ENCODE data around the gene SYNPO2L.
"Not testable (repeated sequence)": the region's sequence is repeated elsewhere in the genome, so short reads cannot be mapped to it uniquely, and the experiment has no call there.

The SYNPO2L gene

DNA sequence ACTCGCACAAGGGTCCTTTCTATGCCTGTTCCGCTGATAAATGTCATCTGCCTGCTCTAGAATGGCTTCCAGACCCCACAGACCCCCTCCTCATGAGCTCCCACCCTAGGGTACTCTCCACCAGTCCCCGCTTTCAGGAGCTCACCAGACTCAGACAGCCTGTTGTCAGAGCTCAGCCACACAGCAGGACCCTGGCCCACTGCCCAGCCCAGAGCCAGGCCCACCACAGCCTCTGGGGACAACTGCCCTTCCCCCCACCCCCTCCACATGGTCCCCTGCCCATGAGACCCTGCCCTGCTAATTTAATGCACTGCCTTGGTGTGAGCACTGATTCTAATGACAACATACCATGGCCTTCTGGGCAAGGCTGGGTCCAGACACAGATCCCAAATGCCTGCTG is 9.8 kb upstream of the SYNPO2L start:
- not testable (repeated sequence) for H3K27ac ChIP-seq (ENCODE audit: low read depth, low read length); H3K36me3 ChIP-seq (ENCODE audit: control insufficient read depth in 1 of 2, insufficient read depth in 2 of 2, low read length in 2 of 2); H3K4me3 ChIP-seq (ENCODE audit: low read depth in 1 of 2, low read length in 2 of 2); H3K4me1 ChIP-seq (ENCODE audit: control insufficient read depth in 1 of 2, insufficient read depth in 2 of 2, low read length in 2 of 2); H3K9ac ChIP-seq (ENCODE audit: low read depth in 1 of 2, low read length in 2 of 2); H3K9me3 ChIP-seq (ENCODE audit: control insufficient read depth in 1 of 2, low read length in 2 of 2); H3K27me3 ChIP-seq (ENCODE audit: control insufficient read depth in 1 of 2, insufficient read depth in 2 of 2, low read length in 2 of 2)

DNA sequence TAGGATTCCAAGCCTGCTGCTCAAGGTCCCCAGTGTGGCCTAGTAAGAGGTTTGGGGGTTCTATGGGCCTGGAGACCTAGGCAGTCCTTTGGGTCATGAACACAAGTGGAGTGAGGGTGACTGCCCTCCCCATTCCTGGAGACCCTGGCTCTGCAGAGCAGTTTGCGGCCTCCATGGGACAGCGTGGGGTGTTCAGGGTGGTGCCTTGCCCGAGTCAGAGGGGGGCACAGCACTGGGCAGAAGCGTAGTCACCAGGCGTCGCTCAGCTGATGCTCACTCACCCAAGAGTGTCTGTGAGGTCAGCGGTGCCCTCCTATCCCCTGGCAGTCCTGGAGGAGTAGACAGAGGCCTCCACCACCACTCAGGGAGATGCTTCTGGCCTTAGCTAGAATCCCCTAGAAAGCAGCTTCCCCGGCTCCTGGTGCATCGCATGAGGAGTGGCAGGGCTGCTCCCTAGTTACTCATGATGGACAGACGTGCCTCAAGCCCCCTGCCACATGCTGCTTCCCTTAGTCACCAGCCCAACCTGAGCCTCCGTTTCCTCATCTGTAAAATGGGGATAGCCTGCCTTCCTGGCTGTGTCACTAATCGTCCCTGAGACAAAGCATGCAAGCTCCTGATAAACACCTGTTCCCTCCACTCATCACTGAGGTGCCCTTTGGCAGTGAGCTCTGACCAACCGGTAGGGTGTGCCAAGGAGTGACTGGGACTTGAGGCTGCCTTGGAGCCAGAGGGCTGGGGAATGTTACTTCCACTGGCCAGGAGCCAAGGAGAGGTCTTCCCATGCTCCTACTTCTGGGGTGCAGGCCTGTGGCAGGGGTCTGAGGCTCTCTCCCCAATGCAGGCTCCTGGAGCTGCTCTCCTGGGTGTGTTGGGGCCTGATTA is 8.6 kb upstream of the SYNPO2L start:
- H3K9me3 ChIP-seq (ENCODE audit: control insufficient read depth in 1 of 2, low read length in 2 of 2); H3K36me3 ChIP-seq (ENCODE audit: control insufficient read depth in 1 of 2, insufficient read depth in 2 of 2, low read length in 2 of 2): not testable (repeated sequence)

GRCh38 chr10:73663621-73664020 is 7.8 kb upstream of the SYNPO2L start:
- H3K36me3 ChIP-seq (ENCODE audit: control insufficient read depth in 1 of 2, insufficient read depth in 2 of 2, low read length in 2 of 2); H3K4me3 ChIP-seq (ENCODE audit: low read depth in 1 of 2, low read length in 2 of 2); H3K27me3 ChIP-seq (ENCODE audit: control insufficient read depth in 1 of 2, insufficient read depth in 2 of 2, low read length in 2 of 2); H3K4me1 ChIP-seq (ENCODE audit: control insufficient read depth in 1 of 2, insufficient read depth in 2 of 2, low read length in 2 of 2); H3K9ac ChIP-seq (ENCODE audit: low read depth in 1 of 2, low read length in 2 of 2); H3K9me3 ChIP-seq (ENCODE audit: control insufficient read depth in 1 of 2, low read length in 2 of 2); H3K27ac ChIP-seq (ENCODE audit: low read depth, low read length): not testable (repeated sequence)

More for the DNA sequence above, 8.6 kb upstream of the SYNPO2L start:
- H3K27me3 ChIP-seq (ENCODE audit: control insufficient read depth in 1 of 2, insufficient read depth in 2 of 2, low read length in 2 of 2); H3K4me1 ChIP-seq (ENCODE audit: control insufficient read depth in 1 of 2, insufficient read depth in 2 of 2, low read length in 2 of 2); H3K9ac ChIP-seq (ENCODE audit: low read depth in 1 of 2, low read length in 2 of 2); H3K27ac ChIP-seq (ENCODE audit: low read depth, low read length); H3K4me3 ChIP-seq (ENCODE audit: low read depth in 1 of 2, low read length in 2 of 2): not testable (repeated sequence)

DNA sequence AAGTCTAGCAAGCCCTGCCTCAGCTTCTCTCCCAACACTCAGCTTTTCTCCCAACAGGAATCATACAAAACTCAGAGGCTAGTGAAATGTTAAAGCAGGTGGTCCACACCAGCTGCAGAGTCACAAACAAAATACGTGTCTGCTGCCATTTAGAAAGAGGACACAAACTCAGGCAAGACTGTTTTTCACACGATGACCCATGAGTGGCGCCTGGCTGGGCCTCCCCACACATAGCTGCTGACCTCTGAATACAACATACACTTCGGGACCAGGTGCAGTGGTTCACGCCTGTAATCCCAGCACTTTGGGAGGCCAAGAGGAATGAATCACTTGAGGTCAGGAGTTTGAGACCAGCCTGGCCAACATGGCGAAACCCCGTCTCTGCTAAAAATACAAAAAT is 6.9 kb upstream of the SYNPO2L start:
- not testable (repeated sequence) for H3K36me3 ChIP-seq (ENCODE audit: control insufficient read depth in 1 of 2, insufficient read depth in 2 of 2, low read length in 2 of 2); H3K9ac ChIP-seq (ENCODE audit: low read depth in 1 of 2, low read length in 2 of 2); H3K27ac ChIP-seq (ENCODE audit: low read depth, low read length); H3K4me1 ChIP-seq (ENCODE audit: control insufficient read depth in 1 of 2, insufficient read depth in 2 of 2, low read length in 2 of 2); H3K27me3 ChIP-seq (ENCODE audit: control insufficient read depth in 1 of 2, insufficient read depth in 2 of 2, low read length in 2 of 2); H3K4me3 ChIP-seq (ENCODE audit: low read depth in 1 of 2, low read length in 2 of 2); H3K9me3 ChIP-seq (ENCODE audit: control insufficient read depth in 1 of 2, low read length in 2 of 2)

GRCh38 chr10:73655257-73655989 is 406 bp downstream of the SYNPO2L start:
- Histone ChIP-seq H3K27me3 (ENCODE audit: control insufficient read depth in 1 of 2, insufficient read depth in 2 of 2, low read length in 2 of 2) (no peaks in the 10 kb centered on the region), H3K9ac (ENCODE audit: low read depth in 1 of 2, low read length in 2 of 2) (no peak overlapping the region), H3K36me3 (ENCODE audit: control insufficient read depth in 1 of 2, insufficient read depth in 2 of 2, low read length in 2 of 2) (no peaks in the 10 kb centered on the region), H3K4me1 (ENCODE audit: control insufficient read depth in 1 of 2, insufficient read depth in 2 of 2, low read length in 2 of 2) (peaks cover 0 to 7% of the 10 kb centered on the region in 2 donors), H3K4me3 (ENCODE audit: low read depth in 1 of 2, low read length in 2 of 2) (no peak overlapping the region), H3K9me3 (ENCODE audit: control insufficient read depth in 1 of 2, low read length in 2 of 2) (no peaks in the 10 kb centered on the region), H3K27ac (ENCODE audit: low read depth, low read length) (no peak overlapping the region)

DNA sequence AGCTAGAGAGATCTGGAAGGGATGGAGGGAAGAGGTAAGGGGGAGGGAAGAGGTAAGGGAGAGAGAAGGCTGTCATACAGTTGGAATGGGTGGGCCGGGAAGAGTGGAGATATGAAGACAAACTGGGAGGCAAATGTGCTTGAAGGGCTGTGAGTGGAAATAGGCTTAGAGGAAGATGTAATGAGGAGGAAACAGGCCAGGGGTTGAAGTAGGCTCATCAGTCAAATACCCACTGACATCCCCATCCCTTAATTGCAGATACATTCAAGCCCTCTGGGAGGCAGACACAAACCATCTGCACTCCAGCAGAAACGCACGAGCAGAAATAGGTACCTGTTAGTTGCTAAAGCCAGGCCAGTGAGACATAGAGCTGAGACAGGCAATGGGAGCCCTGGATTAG is 2.1 kb downstream of the SYNPO2L start:
- H3K9ac ChIP-seq (ENCODE audit: low read depth in 1 of 2, low read length in 2 of 2) = no peak overlapping the region
- H3K9me3 ChIP-seq (ENCODE audit: control insufficient read depth in 1 of 2, low read length in 2 of 2) = no peaks in the 10 kb centered on the region
- peaks cover 0 to 7% of the 10 kb centered on the region in 2 donors for H3K4me1 ChIP-seq (ENCODE audit: control insufficient read depth in 1 of 2, insufficient read depth in 2 of 2, low read length in 2 of 2)
- no peaks in the 10 kb centered on the region for H3K27me3 ChIP-seq (ENCODE audit: control insufficient read depth in 1 of 2, insufficient read depth in 2 of 2, low read length in 2 of 2)
- no peak overlapping the region for H3K4me3 ChIP-seq (ENCODE audit: low read depth in 1 of 2, low read length in 2 of 2)
- H3K27ac ChIP-seq (ENCODE audit: low read depth, low read length) = no peak overlapping the region
- no peaks in the 10 kb centered on the region for H3K36me3 ChIP-seq (ENCODE audit: control insufficient read depth in 1 of 2, insufficient read depth in 2 of 2, low read length in 2 of 2)

DNA sequence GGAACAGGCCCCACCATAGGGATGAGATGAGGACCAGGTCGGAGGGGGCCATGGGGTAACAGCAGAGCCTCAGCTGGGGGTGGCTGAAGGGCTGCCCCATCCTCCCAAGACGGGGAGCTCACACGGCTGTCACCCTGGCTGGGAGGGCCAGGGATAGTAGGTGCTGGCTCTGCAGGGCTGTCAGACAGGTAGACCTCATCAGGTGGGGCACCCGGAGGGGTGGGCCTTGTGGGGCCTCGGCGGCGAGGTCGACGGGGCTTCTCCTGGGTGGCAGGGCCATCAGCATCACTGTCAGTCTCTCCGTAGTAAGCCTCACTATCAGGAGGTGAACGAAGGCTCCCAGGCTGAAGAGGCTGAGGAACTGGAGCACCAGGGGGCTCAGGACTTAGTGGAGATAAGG is 2.6 kb downstream of the SYNPO2L start:
- Histone ChIP-seq H3K4me3 (ENCODE audit: low read depth in 1 of 2, low read length in 2 of 2) (no peak overlapping the region), H3K27ac (ENCODE audit: low read depth, low read length) (no peak overlapping the region), H3K27me3 (ENCODE audit: control insufficient read depth in 1 of 2, insufficient read depth in 2 of 2, low read length in 2 of 2) (no peaks in the 10 kb centered on the region), H3K4me1 (ENCODE audit: control insufficient read depth in 1 of 2, insufficient read depth in 2 of 2, low read length in 2 of 2) (peaks cover 2 to 12% of the 10 kb centered on the region in 2 donors), H3K36me3 (ENCODE audit: control insufficient read depth in 1 of 2, insufficient read depth in 2 of 2, low read length in 2 of 2) (no peaks in the 10 kb centered on the region), H3K9me3 (ENCODE audit: control insufficient read depth in 1 of 2, low read length in 2 of 2) (no peaks in the 10 kb centered on the region), H3K9ac (ENCODE audit: low read depth in 1 of 2, low read length in 2 of 2) (no peak overlapping the region)

GRCh38 chr10:73650537-73651331 is 5.1 kb downstream of the SYNPO2L start:
- no peak overlapping the region for H3K4me3 ChIP-seq (ENCODE audit: low read depth in 1 of 2, low read length in 2 of 2)
- H3K27ac ChIP-seq (ENCODE audit: low read depth, low read length) = no peak overlapping the region
- H3K4me1 ChIP-seq (ENCODE audit: control insufficient read depth in 1 of 2, insufficient read depth in 2 of 2, low read length in 2 of 2) = peaks cover 7 to 12% of the 10 kb centered on the region in 2 donors
- no peaks in the 10 kb centered on the region for H3K27me3 ChIP-seq (ENCODE audit: control insufficient read depth in 1 of 2, insufficient read depth in 2 of 2, low read length in 2 of 2)
- no peaks in the 10 kb centered on the region for H3K9me3 ChIP-seq (ENCODE audit: control insufficient read depth in 1 of 2, low read length in 2 of 2)
- H3K36me3 ChIP-seq (ENCODE audit: control insufficient read depth in 1 of 2, insufficient read depth in 2 of 2, low read length in 2 of 2) = no peaks in the 10 kb centered on the region
- no peak overlapping the region for H3K9ac ChIP-seq (ENCODE audit: low read depth in 1 of 2, low read length in 2 of 2)

- Histone ChIP-seq H3K9me3 (ENCODE audit: control insufficient read depth in 1 of 2, low read length in 2 of 2) (no peaks in the 10 kb centered on the region), H3K9ac (ENCODE audit: low read depth in 1 of 2, low read length in 2 of 2) (no peak overlapping the region), H3K27me3 (ENCODE audit: control insufficient read depth in 1 of 2, insufficient read depth in 2 of 2, low read length in 2 of 2) (no peaks in the 10 kb centered on the region), H3K4me1 (ENCODE audit: control insufficient read depth in 1 of 2, insufficient read depth in 2 of 2, low read length in 2 of 2) (peaks cover 7% of the 10 kb centered on the region in 2 donors), H3K4me3 (ENCODE audit: low read depth in 1 of 2, low read length in 2 of 2) (no peak overlapping the region), H3K27ac (ENCODE audit: low read depth, low read length) (no peak overlapping the region), H3K36me3 (ENCODE audit: control insufficient read depth in 1 of 2, insufficient read depth in 2 of 2, low read length in 2 of 2) (no peaks in the 10 kb centered on the region)
Observed at GRCh38 chr10:73649876-73650536, 5.8 kb downstream of the SYNPO2L start.
